ENCODE measurements around the gene C10orf90.

- TF ChIP-seq, protein P1, sequence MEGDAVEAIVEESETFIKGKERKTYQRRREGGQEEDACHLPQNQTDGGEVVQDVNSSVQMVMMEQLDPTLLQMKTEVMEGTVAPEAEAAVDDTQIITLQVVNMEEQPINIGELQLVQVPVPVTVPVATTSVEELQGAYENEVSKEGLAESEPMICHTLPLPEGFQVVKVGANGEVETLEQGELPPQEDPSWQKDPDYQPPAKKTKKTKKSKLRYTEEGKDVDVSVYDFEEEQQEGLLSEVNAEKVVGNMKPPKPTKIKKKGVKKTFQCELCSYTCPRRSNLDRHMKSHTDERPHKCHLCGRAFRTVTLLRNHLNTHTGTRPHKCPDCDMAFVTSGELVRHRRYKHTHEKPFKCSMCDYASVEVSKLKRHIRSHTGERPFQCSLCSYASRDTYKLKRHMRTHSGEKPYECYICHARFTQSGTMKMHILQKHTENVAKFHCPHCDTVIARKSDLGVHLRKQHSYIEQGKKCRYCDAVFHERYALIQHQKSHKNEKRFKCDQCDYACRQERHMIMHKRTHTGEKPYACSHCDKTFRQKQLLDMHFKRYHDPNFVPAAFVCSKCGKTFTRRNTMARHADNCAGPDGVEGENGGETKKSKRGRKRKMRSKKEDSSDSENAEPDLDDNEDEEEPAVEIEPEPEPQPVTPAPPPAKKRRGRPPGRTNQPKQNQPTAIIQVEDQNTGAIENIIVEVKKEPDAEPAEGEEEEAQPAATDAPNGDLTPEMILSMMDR (conservative IDR thresholded peaks at IDR 0.05; ENCODE audit: low read depth, low read length) = no peak
- TF ChIP-seq EZH2phosphoT487 (IDR thresholded peaks at IDR 0.05; ENCODE audit: borderline replicate concordance, low read length) = no peak
Observed at GRCh38 chr10:126639084-126639483, 31.4 kb downstream of the C10orf90 start.
